Anterior cingulate cortex (tissue), 58 donors: ENCODE data around the gene CST9L.

ENCODE experiments used
- DNase-seq, 58 donors: peaks; one replicate each; lab custom pipeline; 2025; lab: John Stamatoyannopoulos, UW

CST9L gene, protein sequence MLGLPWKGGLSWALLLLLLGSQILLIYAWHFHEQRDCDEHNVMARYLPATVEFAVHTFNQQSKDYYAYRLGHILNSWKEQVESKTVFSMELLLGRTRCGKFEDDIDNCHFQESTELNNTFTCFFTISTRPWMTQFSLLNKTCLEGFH

DNA sequence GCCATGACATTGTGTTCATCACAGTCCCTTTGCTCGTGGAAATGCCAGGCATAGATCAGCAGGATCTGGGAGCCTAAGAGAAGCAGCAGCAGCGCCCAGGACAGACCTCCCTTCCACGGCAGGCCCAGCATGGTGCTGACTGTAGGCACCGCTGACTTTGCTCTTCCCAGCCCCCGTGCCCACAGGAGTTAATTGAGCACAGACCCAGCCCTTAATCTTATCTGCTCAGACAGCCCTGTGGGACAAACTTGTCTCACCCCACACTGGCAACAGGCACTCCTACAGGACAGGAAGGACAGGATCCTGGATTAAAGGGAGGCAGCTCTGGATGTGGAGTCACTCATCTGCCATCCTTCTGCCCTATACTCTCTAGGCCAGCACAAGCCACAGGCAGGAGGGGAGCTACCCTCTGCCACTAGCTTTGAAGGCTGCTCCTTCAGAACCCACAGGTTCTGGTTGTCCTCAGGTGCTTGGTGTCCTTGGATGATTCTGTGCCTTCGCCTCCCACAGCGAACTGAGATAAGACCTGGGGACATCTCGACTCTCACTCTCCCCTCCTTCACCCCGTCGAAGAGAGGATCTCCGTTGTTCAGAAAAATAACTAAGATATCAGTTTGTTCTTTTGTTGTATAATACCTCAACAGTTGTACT lies at the start of gene CST9L:
Gene CST9L (minus strand): TSS at position 165 of the 651 bp plus-strand sequence. CDS start 34 bp downstream, at position 131.
- DNase-seq = no peak

GRCh38 chr20:23614163-23614562 lies 45.9 kb upstream of the CST9L start:
- DNase-seq = no peak

GRCh38 chr20:23613676-23614075 lies 45.4 kb upstream of the CST9L start:
- peak in 16 of 58 donors; percentile 22 to 77 (median 38) for DNase-seq

DNA sequence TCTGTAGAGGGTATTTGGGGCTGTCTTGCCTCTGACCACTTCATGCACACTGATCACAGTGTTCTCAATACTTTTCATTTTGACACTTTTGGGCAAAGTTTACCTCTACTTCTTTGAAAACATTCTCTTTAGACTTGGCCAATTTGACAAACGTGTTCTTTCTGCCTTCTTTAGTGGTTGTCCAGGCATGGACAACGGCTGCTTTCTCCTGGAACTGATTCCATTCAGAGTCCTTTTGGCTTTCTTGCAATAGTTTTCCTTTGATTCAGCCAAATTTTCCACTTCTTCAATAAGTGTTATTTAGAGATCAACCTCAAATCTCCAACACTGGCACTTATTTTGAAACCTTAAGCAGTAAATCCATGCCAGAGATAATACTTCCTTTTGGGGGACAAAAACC lies 44.1 kb upstream of the CST9L start:
- peak in 8 of 58 donors; percentile 14 to 79 (median 44) for DNase-seq

GRCh38 chr20:23609486-23610109 lies 41.3 kb upstream of the CST9L start:
- no peak for DNase-seq

DNA sequence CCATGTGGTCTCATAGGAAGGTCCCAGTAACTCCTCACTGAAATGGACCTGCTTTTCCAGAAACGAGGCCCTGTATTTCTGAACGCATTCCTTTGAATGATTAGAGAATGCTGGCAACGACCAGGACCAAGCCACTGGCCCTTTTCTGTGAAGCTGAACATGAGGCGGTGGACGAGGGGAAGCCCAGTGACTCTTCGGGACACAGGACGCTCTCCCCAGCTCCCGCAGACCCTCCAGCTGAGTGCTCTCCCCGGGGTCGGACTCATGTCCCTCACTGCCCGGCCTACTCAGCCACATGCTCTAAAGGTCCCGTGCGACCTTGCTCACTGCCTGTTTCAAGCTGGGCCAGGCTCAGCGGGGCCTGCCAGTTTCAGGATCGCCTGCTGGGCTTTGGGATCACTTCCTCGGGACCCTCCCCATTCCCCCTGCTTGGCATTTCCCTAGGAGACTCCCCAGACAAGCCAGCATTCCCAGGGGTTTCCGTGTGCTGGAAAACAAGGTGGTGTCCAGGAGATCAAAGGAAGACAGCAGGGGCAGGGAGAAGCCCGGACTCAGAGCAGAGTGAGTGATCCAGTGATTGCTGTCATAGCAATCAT lies 40.1 kb upstream of the CST9L start:
- no peak for DNase-seq

GRCh38 chr20:23607497-23608245 lies 39.4 kb upstream of the CST9L start:
- no peak for DNase-seq

GRCh38 chr20:23606652-23607049 lies 38.4 kb upstream of the CST9L start:
- peak in 50 of 58 donors; percentile 16 to 83 (median 48) for DNase-seq

DNA sequence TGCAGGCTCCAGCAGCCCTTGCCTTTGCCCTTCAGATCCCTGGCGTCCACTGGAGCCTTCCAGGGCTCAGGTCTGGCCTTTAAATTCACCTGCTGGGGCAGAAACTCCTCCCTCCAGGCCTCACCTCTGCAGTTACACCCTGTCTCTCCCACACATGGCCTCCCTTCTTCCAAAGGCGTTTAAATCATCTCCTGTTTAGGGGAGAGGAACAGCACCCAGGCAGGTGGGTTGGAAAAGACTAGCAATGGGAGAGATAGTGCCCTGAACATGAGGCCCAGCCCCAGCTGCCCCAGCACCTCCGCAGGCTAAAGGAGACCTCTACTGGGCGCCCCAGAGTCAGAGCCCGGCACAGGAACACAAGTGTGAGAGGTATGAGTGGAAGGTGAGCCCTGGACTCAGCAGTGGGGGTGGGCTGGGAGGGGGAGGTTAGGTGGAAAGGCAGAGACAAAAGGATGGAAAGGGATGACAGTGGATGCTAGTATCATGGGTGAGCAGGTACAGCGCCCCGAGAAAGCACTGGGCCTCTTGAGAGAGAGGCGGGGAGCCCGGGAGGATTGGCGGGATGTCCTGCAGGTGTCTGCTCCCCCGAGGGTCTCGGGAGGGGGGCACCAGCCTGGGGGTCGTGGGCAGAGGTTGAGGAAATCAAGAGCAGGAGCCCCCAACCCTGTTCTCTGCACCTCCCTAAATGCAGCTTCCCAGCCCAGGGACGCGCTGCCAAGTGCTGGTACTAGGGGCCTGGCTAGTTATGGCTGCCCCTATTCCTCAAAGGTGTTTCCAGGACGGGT lies 37.8 kb upstream of the CST9L start, which contains the start of gene CST9:
Gene CST9 (minus strand): TSS at position 51 of the 785 bp plus-strand sequence. CDS start 53 bp downstream, outside the sequence.
- DNase-seq = no peak

DNA sequence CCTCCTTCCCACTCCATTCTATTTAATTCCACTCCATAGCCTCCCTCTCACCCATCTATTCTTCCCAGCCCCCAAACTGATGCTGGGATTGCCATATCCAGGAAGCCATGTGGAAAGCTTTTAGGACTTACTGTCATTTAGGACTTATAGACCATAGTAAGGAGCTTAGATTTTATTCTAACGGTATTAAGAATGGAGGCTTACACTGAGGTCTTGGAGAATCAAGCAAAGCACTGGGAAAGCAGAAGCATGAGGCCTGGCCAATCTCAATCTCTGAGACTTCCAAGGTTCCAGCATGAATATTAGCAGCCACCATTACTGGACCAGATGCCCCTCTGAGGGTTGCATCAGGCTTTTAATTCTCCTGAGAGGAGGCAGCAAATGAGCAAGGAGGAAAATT lies 36.0 kb upstream of the CST9L start:
- DNase-seq = no peak

- no peak for DNase-seq
These were observed 35.0 kb upstream of the CST9L start for GRCh38 chr20:23603321-23603720.

DNA sequence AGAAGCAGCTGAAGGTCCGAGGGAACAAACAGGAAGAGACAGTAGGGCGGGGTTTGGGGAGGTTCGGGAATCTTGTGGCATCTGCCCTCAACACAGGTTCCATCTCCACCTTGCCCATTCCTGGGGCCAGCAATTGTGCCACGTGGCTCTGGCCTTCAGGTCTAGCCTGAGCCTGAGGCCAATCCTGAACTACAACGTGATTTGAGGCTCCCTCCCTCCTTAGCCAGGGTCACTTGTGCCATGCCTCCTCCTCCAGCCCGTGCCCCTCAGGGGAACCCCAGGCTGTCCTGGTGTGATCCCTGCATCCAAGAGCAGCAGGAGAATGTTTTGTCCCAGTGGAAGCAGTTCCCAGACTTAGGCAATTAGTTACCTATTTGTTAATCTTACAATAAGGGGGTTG lies 34.4 kb upstream of the CST9L start:
- no peak for DNase-seq

DNA sequence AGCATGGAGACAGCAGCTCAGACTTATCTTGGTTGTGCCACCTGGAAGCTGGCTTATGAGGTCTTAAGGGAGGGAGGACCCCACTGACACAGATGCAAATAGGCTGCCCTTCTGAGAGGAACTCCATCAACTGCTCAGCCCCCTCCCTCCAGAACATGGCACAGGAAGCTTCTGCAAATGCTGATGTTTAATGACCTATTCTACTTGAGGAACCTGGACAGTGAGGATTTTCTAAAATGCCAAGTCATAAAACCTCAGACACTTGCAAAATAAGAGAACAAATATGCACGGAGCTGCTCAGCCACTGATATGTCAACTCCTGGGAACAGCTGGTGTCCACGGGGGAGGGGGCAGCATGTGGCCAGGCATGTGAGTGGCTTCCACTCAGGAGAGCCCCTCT lies 34.0 kb upstream of the CST9L start:
- no peak for DNase-seq

GRCh38 chr20:23601715-23602114 lies 33.4 kb upstream of the CST9L start:
- DNase-seq = no peak

DNA sequence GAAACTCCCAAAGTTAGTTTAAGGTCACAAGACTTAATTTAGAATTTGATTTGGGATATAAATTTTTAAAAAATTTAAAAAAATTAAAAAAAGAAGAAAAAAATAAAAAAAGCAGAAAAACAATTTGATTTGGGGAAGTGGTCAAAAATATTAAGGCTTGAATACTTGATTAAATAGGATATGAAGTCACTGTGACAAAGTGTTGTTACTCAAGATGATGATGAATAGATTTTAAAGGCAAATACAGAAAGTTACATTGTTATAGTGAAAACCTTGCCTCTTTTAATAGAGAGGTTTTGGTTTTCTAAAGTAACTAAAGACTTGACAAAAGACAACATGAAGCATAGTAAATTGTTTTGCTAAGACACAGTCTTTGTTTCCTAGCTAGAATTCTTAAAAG lies 30.2 kb upstream of the CST9L start:
- no peak for DNase-seq

DNA sequence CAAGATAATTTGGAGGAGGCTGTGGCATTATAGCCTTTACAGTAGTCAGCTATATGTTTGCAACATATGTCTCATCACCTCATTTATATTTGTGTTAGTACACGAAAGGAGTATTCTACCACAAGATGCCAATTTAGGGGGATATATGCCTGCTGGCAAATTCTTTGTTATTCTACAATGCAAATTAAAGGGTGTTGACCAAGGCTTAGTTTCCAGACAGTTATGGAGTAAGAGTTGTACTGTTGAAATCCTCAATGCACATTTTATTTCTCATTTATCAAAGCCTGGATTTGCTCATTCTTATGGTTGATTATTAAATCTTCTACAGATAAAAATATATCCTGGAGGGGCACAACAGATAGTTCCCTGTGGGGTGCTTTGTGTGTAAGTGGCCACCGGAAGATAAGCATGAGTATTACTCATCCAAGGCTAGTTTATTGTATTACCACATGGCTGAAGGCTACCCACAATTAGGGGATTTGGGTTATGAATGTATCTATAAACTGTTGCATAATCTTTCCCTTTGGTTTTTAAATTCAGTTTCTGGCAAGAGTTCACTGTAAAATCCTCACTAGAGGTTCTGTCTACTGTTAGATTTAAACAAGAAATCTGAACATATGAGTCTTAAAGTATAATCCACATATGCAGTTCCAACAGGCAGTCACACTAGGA lies 28.4 kb upstream of the CST9L start:
- no peak for DNase-seq

GRCh38 chr20:23595941-23596340 lies 27.7 kb upstream of the CST9L start:
- DNase-seq = no peak

DNA sequence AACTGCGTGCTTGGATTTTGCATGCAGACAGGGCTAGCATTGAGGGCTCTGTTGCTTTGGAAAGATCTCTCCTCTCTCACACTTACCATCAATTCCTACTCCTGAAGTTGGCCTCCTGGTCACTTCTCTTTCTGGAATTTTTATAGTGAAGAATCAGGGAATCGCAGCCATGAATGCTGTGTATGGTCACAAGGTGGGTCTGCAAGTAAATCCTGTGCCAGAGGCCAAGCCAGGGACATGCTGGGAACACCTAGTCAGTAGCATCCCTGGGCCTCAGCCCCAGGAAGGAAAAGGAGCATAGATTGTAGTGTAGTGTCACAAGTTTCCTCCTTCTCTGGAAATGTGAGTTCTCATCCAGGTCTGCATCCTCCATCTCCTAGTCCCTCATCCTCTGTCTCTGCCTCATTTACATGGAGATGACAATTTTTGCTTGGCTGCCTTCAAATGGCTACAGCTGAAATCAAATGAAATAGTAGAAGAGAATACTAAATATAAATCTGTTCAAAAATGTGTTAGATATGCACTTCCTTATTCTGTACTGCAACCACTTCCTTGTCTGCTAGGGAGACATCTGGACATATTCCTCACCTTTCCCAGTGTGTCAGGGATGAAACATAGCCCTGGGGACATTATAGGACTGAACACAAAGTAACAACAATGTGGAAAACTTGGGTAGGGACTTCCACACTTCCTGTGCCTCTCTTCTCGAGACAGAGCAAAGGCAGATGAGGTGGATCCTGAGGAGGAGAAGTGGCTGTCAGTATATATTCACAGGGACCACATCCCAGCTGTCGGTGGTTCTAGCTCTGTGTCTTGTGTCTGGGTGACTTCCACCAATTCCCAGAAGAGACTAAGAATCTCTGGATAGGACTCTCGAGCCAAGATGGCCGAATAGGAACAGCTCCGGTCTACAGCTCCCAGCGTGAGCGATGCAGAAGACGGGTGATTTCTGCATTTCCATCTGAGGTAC lies 20.4 kb upstream of the CST9L start:
- DNase-seq = no peak
